Vagina (tissue), 2 donors: Measurements from ENCODE around the gene PKLR. TPM values are rescaled to one million over a fixed set of nuclear protein-coding genes. Genes with fewer than 3 reads are reported as not detected.

ENCODE experiments used
- DNase-seq, 2 donors: peaks; one replicate each; pipeline ENCODE4 v3.0.0-alpha.2; 2017; ENCODE audit errors: extremely low spot score in 2 of 2
- H3K27ac ChIP-seq: fragments of 200-600 bp; sonication (generic); one replicate; pipeline ENCODE4 v1.5.1; 2019
- H3K27me3 ChIP-seq: fragments of 200-600 bp; sonication (generic); one replicate; pipeline ENCODE4 v1.5.1; 2019
- H3K36me3 ChIP-seq, 2 donors: fragments of 200-600 bp; sonication (generic); one replicate each; pipeline ENCODE4 v1.5.1; 2017 to 2019
- H3K4me1 ChIP-seq: fragments of 200-600 bp; sonication (generic); one replicate; pipeline ENCODE4 v1.5.1; 2019
- H3K4me3 ChIP-seq, 2 donors: fragments of 200-600 bp; sonication (generic); 1 replicate in 1 of 2; 2 replicates in 1 of 2; pipeline ENCODE4 v1.5.1; 2016 to 2019
- H3K9me3 ChIP-seq: fragments of 200-600 bp; sonication (generic); one replicate; pipeline ENCODE4 v1.5.1; 2019
- CTCF ChIP-seq, 3 experiments: fragments of 450-650 bp in 2 of 3; fragments of 200-600 bp in 1 of 3; sonication (generic) in 1 of 3; IDR thresholded peaks; one replicate each; pipeline ENCODE4 v1.5.1; 2017 to 2019; ENCODE audit warnings: antibody characterized with exemption in 3 of 3, mild to moderate bottlenecking in 2 of 3, moderate library complexity in 2 of 3
- POLR2A ChIP-seq, 2 donors: fragments of 450-650 bp; IDR thresholded peaks; one replicate each; pipeline ENCODE4 v1.6.1; 2017; ENCODE audit warnings: antibody characterized with exemption in 2 of 2, mild to moderate bottlenecking in 2 of 2, moderate library complexity in 2 of 2
- POLR2AphosphoS5 ChIP-seq, 2 donors: sonication (generic); formaldehyde crosslinking; IDR thresholded peaks; one replicate each; pipeline ENCODE4 v1.9.0; 2017; ENCODE audit warnings: antibody characterized with exemption in 2 of 2, mild to moderate bottlenecking in 2 of 2, low read depth in 1 of 2; ENCODE audit not compliant: insufficient read depth in 1 of 2
- intact Hi-C: fragments of 100-400 bp; cut with DNase I; formaldehyde crosslinking; loops from one replicate; pipeline ENCODE4 v1.15.1; 2023
- total RNA-seq: library from RNA; depleted of rRNA; stranded (reverse); fragments of >200 nt; gene quantifications from one replicate; pipeline ENCODE4 v1.2.3, GENCODE V29; 2016

The PKLR gene
- total RNA-seq, 1 donor from 2014 or later = not detected

GRCh38 chr1:155319536-155319935, 18.3 kb upstream of the PKLR start:
- Histone ChIP-seq H3K9me3 (no peaks in the 10 kb centered on the region), H3K4me3 (no peak overlapping the region), H3K4me1 (peaks cover 32% of the 10 kb centered on the region), H3K36me3 (no peaks in the 10 kb centered on the region), H3K27me3 (no peaks in the 10 kb centered on the region), H3K27ac (no peak overlapping the region)
- intact Hi-C loops = no loop called here
- DNase-seq = no peak
- no peak for TF ChIP-seq POLR2A (IDR thresholded peaks at IDR 0.05)
- no peak for TF ChIP-seq CTCF (IDR thresholded peaks at IDR 0.05)
- TF ChIP-seq POLR2AphosphoS5 (IDR thresholded peaks at IDR 0.05; ENCODE audit: insufficient read depth in 1 of 2, low read depth in 1 of 2) = no peak

- intact Hi-C loops = no loop called here
- H3K27me3 ChIP-seq = no peaks in the 10 kb centered on the region
- H3K27ac ChIP-seq = no peak overlapping the region
- no peaks in the 10 kb centered on the region for H3K9me3 ChIP-seq
- no peak for DNase-seq
- peaks cover 32% of the 10 kb centered on the region for H3K4me1 ChIP-seq
- H3K36me3 ChIP-seq = no peaks in the 10 kb centered on the region
- no peak for TF ChIP-seq POLR2A (IDR thresholded peaks at IDR 0.05)
- TF ChIP-seq POLR2AphosphoS5 (IDR thresholded peaks at IDR 0.05; ENCODE audit: insufficient read depth in 1 of 2, low read depth in 1 of 2) = no peak
- no peak for TF ChIP-seq CTCF (IDR thresholded peaks at IDR 0.05)
- no peak overlapping the region for H3K4me3 ChIP-seq
Measured at GRCh38 chr1:155318082-155318481, 16.8 kb upstream of the PKLR start.

GRCh38 chr1:155316922-155317321, 15.7 kb upstream of the PKLR start:
- Histone ChIP-seq H3K27ac (no peak overlapping the region), H3K4me1 (peaks cover 22% of the 10 kb centered on the region), H3K27me3 (no peaks in the 10 kb centered on the region), H3K9me3 (no peaks in the 10 kb centered on the region), H3K36me3 (peaks cover 0 to 6% of the 10 kb centered on the region in 2 donors), H3K4me3 (no peak overlapping the region)
- no peak for DNase-seq
- TF ChIP-seq CTCF (IDR thresholded peaks at IDR 0.05) = no peak
- no peak for TF ChIP-seq POLR2AphosphoS5 (IDR thresholded peaks at IDR 0.05; ENCODE audit: insufficient read depth in 1 of 2, low read depth in 1 of 2)
- TF ChIP-seq POLR2A (IDR thresholded peaks at IDR 0.05) = no peak
- intact Hi-C loops = no loop called here

GRCh38 chr1:155313261-155313660, 12.0 kb upstream of the PKLR start:
- Histone ChIP-seq H3K27ac (no peak overlapping the region), H3K9me3 (no peaks in the 10 kb centered on the region), H3K27me3 (no peaks in the 10 kb centered on the region), H3K4me3 (no peak overlapping the region), H3K36me3 (peaks cover 0 to 6% of the 10 kb centered on the region in 2 donors), H3K4me1 (peaks cover 19% of the 10 kb centered on the region)
- no peak for DNase-seq
- intact Hi-C loops = no loop called here
- TF ChIP-seq POLR2AphosphoS5 (IDR thresholded peaks at IDR 0.05; ENCODE audit: insufficient read depth in 1 of 2, low read depth in 1 of 2) (no peak), POLR2A (IDR thresholded peaks at IDR 0.05) (no peak), CTCF (IDR thresholded peaks at IDR 0.05) (no peak)

GRCh38 chr1:155309423-155310021, 8.3 kb upstream of the PKLR start:
- H3K27ac ChIP-seq = peak overlapping the region; percentile 93
- TF ChIP-seq CTCF (IDR thresholded peaks at IDR 0.05) (no peak), POLR2A (IDR thresholded peaks at IDR 0.05) (no peak), POLR2AphosphoS5 (IDR thresholded peaks at IDR 0.05; ENCODE audit: insufficient read depth in 1 of 2, low read depth in 1 of 2) (no peak)
- H3K36me3 ChIP-seq = peaks cover 0 to 6% of the 10 kb centered on the region in 2 donors

More at GRCh38 chr1:155309423-155310021, 8.3 kb upstream of the PKLR start:
- Histone ChIP-seq H3K4me1 (peaks cover 27% of the 10 kb centered on the region), H3K4me3 (peak overlapping the region; percentile 72 to 75), H3K27me3 (no peaks in the 10 kb centered on the region), H3K9me3 (no peaks in the 10 kb centered on the region)
- DNase-seq = no peak
- intact Hi-C loops = no loop called here
